Measurements from ENCODE around the gene GUCD1.

GRCh38 chr22:24526191-24526590, 28.7 kb downstream of the GUCD1 start:
- TF ChIP-seq CTCF (optimal IDR thresholded peaks at IDR 0.05 in 1 of 3, IDR thresholded peaks at IDR 0.05 in 1 of 3, conservative IDR thresholded peaks at IDR 0.05 in 1 of 3; ENCODE audit: extremely low read depth in 1 of 3, insufficient read depth in 2 of 3, low read length in 3 of 3) (no peak), EZH2 (IDR thresholded peaks at IDR 0.05; ENCODE audit: low read length) (no peak)
